Keratinocyte (primary cell): ENCODE data around the gene MACF1. TPM values are rescaled to one million over a fixed set of nuclear protein-coding genes. Genes with fewer than 3 reads are reported as not detected.

Experiments
- DNase-seq: peaks from one replicate; pipeline ENCODE4 v3.0.0-alpha.2; 2011; ENCODE audit warnings: low read depth, missing footprints, low spot score
- FAIRE-seq: peaks from 2 replicates; lab custom pipeline; 2011; peaks lifted over from hg19 to GRCh38; lab: Jason Lieb, UNC
- H2AFZ ChIP-seq: 2 replicates; pipeline ENCODE4 v1.6.0; 2012; ENCODE audit warnings: low read length, control low read depth, inconsistent platforms; ENCODE audit not compliant: control insufficient read depth
- H3K27ac ChIP-seq: 2 replicates; pipeline ENCODE4 v1.5.1; 2011; ENCODE audit warnings: low read length; ENCODE audit not compliant: control insufficient read depth, insufficient read depth
- H3K27me3 ChIP-seq: 3 replicates; pipeline ENCODE4 v1.6.0; 2011; ENCODE audit warnings: low read length; ENCODE audit not compliant: control insufficient read depth, insufficient read depth; ENCODE audit errors: extremely low read depth
- H3K36me3 ChIP-seq, 2 experiments: 2 replicates in 1 of 2; 3 replicates in 1 of 2; pipeline ENCODE4 v1.5.1; 2011; ENCODE audit warnings: low read length in 2 of 2, mild to moderate bottlenecking in 1 of 2; ENCODE audit not compliant: control insufficient read depth in 2 of 2, insufficient read depth in 2 of 2; ENCODE audit errors: extremely low read depth in 1 of 2
- H3K4me1 ChIP-seq: 3 replicates; pipeline ENCODE4 v1.5.1; 2011; ENCODE audit warnings: low read length; ENCODE audit not compliant: control insufficient read depth, insufficient read depth; ENCODE audit errors: extremely low read depth
- H3K4me2 ChIP-seq: 3 replicates; pipeline ENCODE4 v1.6.0; 2011; ENCODE audit warnings: low read depth, low read length; ENCODE audit not compliant: control insufficient read depth, insufficient read depth; ENCODE audit errors: extremely low read depth
- H3K4me3 ChIP-seq, 3 experiments: fragments of 200-600 bp in 1 of 3; sonication (generic) in 1 of 3; 2 replicates in 2 of 3; 3 replicates in 1 of 3; pipeline ENCODE4 v1.5.1; 2011 to 2016; ENCODE audit warnings: low read length in 3 of 3, mild to moderate bottlenecking in 3 of 3, control low read depth in 2 of 3, inconsistent platforms in 1 of 3, low read depth in 1 of 3, mixed read lengths in 1 of 3, mixed run types in 1 of 3, moderate library complexity in 1 of 3; ENCODE audit not compliant: control insufficient read depth in 2 of 3, insufficient read depth in 2 of 3; ENCODE audit errors: extremely low read depth in 1 of 3
- H3K79me2 ChIP-seq: 2 replicates; pipeline ENCODE4 v1.6.0; 2012; ENCODE audit warnings: low read length; ENCODE audit not compliant: control insufficient read depth, insufficient read depth
- H3K9ac ChIP-seq: 3 replicates; pipeline ENCODE4 v1.6.0; 2011; ENCODE audit warnings: low read length; ENCODE audit not compliant: control insufficient read depth, insufficient read depth; ENCODE audit errors: extremely low read depth
- H3K9me1 ChIP-seq: 3 replicates; pipeline ENCODE4 v1.6.0; 2011; ENCODE audit warnings: low read length; ENCODE audit not compliant: control insufficient read depth, insufficient read depth; ENCODE audit errors: extremely low read depth
- H3K9me3 ChIP-seq: 2 replicates; pipeline ENCODE4 v1.5.1; 2012; ENCODE audit warnings: low read depth, low read length; ENCODE audit not compliant: control insufficient read depth
- H4K20me1 ChIP-seq: 3 replicates; pipeline ENCODE4 v1.6.0; 2011; ENCODE audit warnings: low read length; ENCODE audit not compliant: control insufficient read depth, insufficient read depth; ENCODE audit errors: extremely low read depth
- CTCF ChIP-seq, 3 experiments: IDR thresholded peaks in 1 of 3; conservative IDR thresholded peaks in 1 of 3; optimal IDR thresholded peaks in 1 of 3; 2 replicates in 2 of 3; 3 replicates in 1 of 3; pipeline versions ENCODE3 to v1.5.1; 2011; ENCODE audit warnings: low read length in 3 of 3, mild to moderate bottlenecking in 3 of 3, moderate library complexity in 2 of 3, control low read depth in 1 of 3, inconsistent platforms in 1 of 3; ENCODE audit not compliant: insufficient read depth in 2 of 3; ENCODE audit errors: extremely low read depth in 1 of 3
- EZH2 ChIP-seq: IDR thresholded peaks from one replicate; pipeline ENCODE4 v1.6.1; 2012; ENCODE audit warnings: inconsistent platforms, mild to moderate bottlenecking, low read length, moderate library complexity
- dilution Hi-C: fragments of 300-500 bp; cut with MboI; formaldehyde crosslinking; loops from one replicate; pipeline ENCODE4 v1.7.0; 2020; ENCODE audit warnings: low sequenced_read_pairs; ENCODE audit not compliant: extremely low pct_ligation_motif_present
- polyA plus RNA-seq, 5 experiments: library from polyadenylated mRNA; depleted of rRNA in 3 of 5; stranded (reverse) in 3 of 5; stranded (forward) in 1 of 5; unstranded in 1 of 5; fragments of >200 nt; gene quantifications; 1 replicate in 1 of 5; 2 replicates in 3 of 5; 3 replicates in 1 of 5; pipeline versions ENCODE4 v1.2.1 to v1.2.3, GENCODE V29; 2011 to 2012; ENCODE audit warnings: missing spikeins in 2 of 5, low read depth in 1 of 5, low replicate concordance in 1 of 5

The MACF1 gene
- polyA plus RNA-seq, 1 donor (not counting 4 experiments of a cell fraction or from before 2014, with no cell fraction given) = 111 TPM

- FAIRE-seq = no peak
- Histone ChIP-seq H3K27ac (no peak overlapping the region), H2AFZ (no peak overlapping the region), H3K4me1 (peaks cover 30% of the 10 kb centered on the region), H3K4me2 (no peak overlapping the region), H3K4me3 (no peak overlapping the region), H3K79me2 (peaks cover 91% of the 10 kb centered on the region), H3K9me3 (no peaks in the 10 kb centered on the region), H3K9me1 (peaks cover 2% of the 10 kb centered on the region), H4K20me1 (peaks cover under 1% of the 10 kb centered on the region), H3K36me3 (peaks cover 0 to 3% of the 10 kb centered on the region in 2 experiments), H3K27me3 (no peaks in the 10 kb centered on the region), H3K9ac (no peak overlapping the region)
- dilution Hi-C loops = no loop called here
- TF ChIP-seq EZH2 = no peak
- no peak for TF ChIP-seq CTCF (optimal IDR thresholded peaks at IDR 0.05 in 1 of 3, IDR thresholded peaks at IDR 0.05 in 1 of 3, conservative IDR thresholded peaks at IDR 0.05 in 1 of 3; ENCODE audit: extremely low read depth in 1 of 3, insufficient read depth in 2 of 3, low read length in 3 of 3)
- DNase-seq = no peak
Measured at GRCh38 chr1:39164256-39164655, 40.2 kb upstream of the MACF1 start.

DNA sequence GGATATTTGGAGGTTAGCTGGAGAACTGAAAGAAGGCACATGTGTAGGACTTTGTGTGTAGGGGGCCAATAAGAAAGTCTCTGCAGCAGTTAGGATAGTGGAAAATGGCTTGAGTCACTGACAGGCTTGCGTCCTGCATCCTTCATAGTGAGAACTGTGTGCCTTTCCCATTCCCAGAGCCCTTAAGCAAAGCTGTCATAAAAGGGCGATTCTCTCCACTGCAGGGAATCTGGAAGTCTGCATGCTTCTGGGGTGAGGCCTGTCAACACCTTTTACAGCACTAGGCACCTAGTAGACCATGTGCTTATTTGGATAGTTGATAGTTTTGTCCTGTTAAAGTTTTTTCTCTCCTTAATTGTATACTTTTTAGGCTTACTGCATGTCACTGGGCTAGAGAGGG lies 39.4 kb upstream of the MACF1 start:
- H3K27ac ChIP-seq = no peak overlapping the region

More for the DNA sequence above, 39.4 kb upstream of the MACF1 start:
- H3K4me2 ChIP-seq = no peak overlapping the region
- no peaks in the 10 kb centered on the region for H3K9me3 ChIP-seq
- H3K9ac ChIP-seq = no peak overlapping the region
- FAIRE-seq = peak; percentile 61
- H2AFZ ChIP-seq = no peak overlapping the region
- no peaks in the 10 kb centered on the region for H4K20me1 ChIP-seq
- TF ChIP-seq CTCF (optimal IDR thresholded peaks at IDR 0.05 in 1 of 3, IDR thresholded peaks at IDR 0.05 in 1 of 3, conservative IDR thresholded peaks at IDR 0.05 in 1 of 3; ENCODE audit: extremely low read depth in 1 of 3, insufficient read depth in 2 of 3, low read length in 3 of 3) (no peak), EZH2 (no peak)
- H3K4me3 ChIP-seq = no peak overlapping the region
- H3K4me1 ChIP-seq = peaks cover 22% of the 10 kb centered on the region
- H3K27me3 ChIP-seq = no peaks in the 10 kb centered on the region
- dilution Hi-C loops = no loop called here
- H3K79me2 ChIP-seq = peaks cover 89% of the 10 kb centered on the region
- DNase-seq = no peak
- H3K9me1 ChIP-seq = peaks cover 2% of the 10 kb centered on the region
- H3K36me3 ChIP-seq = peaks cover 0 to 3% of the 10 kb centered on the region in 2 experiments
